GM10847 (cell line): ENCODE data around the gene EFNB3.

Source experiments
- POLR2A ChIP-seq: IDR thresholded peaks from 2 replicates; pipeline ENCODE4 v1.6.1; 2011; ENCODE audit not compliant: insufficient read length; ENCODE audit errors: extremely low read depth

The EFNB3 gene

DNA sequence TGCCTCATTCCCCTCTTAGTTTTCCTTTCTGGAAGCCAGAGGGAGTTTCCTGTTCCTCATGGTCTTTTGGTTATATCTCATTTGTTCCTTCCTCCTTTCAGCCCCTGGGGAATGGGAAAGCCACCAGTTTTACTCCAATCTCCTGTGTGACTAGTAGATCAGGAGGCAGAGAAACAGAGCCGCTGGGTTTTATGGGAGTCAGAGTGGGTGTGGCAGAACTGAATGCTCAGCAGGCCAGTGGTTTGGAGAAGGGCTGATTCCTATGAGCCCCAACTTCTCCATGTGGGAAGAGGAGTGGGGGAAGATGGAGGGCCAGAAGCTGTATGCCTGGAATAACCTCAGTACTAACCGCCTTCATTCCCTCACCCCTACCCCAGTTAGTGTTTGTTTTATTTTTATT, 16.6 kb downstream of the EFNB3 start:
- TF ChIP-seq POLR2A = no peak

DNA sequence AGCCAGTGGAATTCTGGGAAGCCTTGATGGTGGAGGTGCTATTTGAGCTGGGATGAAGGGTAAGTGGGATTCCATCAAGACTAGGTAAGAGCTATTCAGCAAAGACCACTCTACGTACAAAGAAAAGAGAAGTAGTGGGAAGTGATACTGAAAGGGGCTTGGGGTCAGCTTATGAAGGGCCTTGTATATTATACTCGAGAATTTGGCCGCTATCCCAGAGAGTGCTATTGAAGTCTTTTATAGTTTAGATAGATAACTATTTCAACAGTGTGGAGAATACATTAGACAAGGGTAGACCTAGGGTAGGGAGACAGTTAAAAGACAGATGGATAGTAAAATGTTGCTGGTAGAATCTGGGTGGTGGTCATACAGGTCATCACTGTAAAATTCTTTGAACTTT, 22.9 kb downstream of the EFNB3 start:
- no peak for TF ChIP-seq POLR2A

DNA sequence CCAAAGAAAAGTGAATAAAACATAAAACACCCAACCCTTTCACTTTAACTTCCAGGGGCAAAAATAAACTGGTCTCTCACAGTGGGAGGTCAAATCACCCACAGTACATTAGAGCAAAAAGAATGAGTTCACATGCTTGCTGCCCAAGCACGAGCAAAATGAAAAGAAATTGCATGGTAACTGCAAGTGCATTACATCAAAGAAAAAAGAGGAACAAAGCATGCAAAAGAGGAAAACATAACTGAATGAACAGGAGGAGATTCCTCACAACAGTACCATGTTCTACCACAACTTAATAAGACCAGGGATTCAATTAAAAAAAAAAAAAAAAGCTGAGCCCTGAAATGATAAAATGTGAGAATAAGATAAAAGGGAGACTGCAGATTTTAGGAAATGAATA, 24.8 kb downstream of the EFNB3 start:
- TF ChIP-seq POLR2A = no peak

DNA sequence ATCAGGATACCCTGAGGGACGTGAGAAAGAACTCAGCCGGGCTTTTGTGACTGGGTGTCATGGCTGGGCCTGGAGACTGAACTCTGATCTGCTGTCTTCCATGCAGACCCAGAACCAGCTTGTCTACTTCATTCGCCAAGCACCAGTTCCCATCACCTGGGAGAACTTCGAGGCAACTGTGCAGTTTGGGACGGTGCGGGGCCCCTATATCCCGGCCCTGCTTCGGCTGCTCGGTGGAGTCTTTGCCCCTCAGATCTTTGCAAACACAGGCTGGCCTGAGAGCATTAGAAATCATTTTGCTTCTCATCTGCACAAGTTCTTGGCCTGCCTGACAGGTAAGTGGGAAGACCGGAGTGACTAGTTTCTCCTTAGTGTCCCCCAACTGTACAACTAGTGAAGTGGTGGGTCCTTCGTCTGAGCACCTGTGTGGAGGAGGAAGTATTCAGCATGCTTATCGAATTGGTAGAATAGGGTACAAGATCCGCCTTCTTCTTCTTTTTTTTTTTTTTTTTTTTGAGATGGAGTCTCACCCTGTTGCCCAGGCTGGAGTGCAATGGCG, 28.1 kb downstream of the EFNB3 start:
- TF ChIP-seq POLR2A = no peak

DNA sequence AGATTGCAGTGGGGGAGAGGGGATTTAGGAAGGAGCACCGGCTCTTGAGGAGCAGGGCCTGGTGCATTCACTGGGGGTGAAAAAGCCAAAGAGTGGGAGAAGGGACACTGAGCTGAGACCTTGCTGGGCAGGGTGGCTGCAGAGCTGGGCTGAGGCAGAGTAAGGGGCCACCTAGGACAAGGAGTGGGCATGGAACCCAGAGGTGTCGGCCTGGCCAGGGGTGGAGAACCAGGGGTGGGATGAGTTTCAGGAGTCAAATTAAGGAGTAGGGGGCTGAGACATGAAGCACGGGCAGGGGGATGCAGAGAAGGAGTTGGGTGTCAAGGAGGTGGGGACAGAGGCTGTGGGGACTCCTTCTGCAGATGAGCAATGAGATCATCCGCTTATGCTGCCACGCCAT, 32.6 kb downstream of the EFNB3 start:
- no peak for TF ChIP-seq POLR2A

DNA sequence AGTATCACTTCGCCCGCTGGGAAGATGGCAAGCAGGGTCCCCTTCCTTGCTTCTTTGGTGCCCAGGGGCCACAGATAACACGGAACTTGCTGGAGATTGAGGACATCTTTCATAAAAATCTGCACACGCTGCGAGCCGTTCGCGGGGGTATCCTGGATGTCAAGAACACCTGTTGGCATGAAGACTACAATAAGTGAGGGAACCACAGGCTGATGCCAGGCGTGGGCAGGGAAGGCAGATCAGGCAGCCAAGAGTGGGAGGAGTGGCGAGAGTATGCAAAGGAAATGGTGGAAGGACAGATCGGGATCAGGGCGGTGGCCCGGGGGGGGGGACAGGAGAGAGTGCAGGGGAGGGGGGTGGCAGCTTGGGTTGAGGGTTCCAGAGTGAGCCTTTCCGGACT, 34.7 kb downstream of the EFNB3 start:
- no peak for TF ChIP-seq POLR2A

DNA sequence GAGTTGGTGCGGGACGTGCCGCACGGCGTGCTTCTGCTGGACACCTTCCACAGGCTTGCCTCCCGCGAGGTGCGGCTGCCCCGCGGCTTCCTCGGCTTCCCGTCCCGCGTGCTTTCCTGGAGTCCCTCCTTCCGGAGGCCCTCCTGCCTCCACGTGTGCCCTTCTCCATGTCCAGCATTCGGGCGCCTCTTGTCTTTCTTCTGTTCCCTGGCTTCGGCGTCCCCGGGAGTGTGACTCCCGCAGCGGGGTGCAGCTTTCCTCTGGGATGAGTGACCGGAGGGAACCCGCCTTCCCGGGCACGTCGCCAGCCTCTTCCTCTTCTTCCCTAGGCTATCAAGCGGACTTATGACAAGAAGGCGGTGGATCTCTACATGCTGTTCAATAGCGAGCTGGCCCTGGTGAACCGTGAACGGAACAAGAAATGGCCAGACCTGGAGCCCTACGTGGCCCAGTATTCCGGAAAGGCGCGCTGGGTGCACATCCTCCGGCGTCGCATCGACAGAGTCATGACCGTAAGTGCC, 35.5 kb downstream of the EFNB3 start:
- TF ChIP-seq POLR2A = no peak

DNA sequence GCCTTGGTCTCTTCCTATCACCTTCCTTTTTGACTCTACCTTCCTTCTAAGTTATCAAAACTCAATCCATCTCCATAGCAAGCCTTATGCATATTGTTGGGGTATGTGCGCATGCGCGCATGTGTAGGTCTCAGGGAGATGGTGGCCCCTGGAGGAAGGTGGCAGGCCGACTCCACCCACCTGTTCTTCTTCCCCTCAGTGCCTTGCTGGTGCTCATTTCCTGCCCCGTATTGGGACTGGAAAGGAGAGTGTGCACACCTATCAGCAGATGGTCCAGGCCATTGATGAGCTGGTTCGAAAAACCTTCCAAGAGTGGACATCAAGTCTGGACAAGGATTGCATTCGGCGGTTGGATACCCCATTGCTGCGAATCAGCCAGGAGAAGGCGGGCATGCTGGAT, 37.7 kb downstream of the EFNB3 start:
- no peak for TF ChIP-seq POLR2A

DNA sequence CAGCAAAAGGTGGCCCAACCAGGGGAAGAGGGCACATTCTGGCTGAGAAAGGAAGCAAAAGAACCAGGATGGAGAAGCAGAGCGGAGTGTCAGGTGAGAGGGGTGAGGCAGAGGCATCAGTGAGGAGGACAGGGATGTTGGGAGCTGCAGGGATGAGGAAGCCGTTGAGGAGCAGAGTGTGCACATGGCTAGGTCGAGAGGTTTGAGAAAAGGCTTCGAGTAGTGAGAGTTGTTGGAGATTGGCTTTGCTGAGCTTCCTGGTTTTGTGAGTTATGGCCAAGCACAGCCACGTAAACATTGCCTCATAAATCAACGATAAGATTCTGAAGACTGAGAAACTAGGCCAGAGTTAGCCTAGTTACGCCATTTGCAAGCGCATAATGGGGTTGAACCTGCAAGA, 39.4 kb downstream of the EFNB3 start:
- no peak for TF ChIP-seq POLR2A

DNA sequence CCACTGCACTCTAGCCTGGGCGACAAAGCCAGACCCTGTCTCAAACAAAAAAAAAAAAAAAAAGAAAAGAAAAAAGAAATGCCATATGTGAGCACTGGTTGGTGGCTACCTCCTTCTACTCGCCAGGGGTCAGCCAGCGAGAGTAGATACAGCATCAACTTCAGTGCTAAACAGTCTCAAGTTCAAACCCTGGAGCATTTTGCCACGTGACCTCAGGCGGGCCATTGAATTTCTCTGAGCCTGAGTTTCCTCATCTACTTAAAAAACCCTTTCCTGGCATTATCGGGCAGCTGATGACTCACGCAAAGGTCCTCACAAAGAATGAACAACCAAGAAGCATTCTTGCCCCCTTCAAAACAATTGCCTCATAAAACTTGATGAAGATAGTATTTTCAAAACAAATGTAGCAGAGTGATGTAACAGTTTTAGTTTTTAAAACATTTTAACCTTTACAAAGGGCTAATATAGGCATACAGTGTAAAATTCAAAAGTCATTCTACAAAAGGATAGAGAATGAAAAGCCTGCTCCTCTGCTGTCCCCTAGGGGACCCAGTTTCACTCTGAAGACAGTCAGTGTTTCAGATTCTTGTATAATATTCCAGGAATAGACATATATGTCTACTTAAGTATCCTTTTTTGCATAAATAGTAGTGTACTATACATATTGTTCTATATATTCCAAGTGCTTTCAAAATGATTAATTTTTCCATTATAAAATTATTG, 40.9 kb downstream of the EFNB3 start:
- TF ChIP-seq POLR2A = no peak

DNA sequence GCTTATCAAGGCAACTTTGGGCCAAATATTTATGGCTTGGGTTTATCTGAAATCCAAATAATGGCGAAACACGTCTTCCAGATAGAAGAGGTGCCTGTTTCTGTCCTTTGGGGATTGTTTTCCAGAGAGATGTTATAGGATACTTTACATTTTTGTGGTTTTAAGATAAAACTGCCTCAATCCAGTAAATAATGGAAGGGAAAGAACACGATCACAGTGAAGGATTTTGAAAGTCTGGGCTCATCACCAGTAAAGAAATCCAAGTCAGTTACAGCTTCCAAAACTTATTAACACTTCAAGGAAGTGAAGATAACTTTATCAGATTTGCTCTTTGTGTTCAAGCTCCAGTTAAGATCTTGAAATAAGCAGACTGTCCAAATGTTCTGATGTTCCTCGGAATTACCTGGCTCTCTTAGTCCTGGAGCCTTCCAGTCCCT, 42.7 kb downstream of the EFNB3 start:
- TF ChIP-seq POLR2A = no peak

DNA sequence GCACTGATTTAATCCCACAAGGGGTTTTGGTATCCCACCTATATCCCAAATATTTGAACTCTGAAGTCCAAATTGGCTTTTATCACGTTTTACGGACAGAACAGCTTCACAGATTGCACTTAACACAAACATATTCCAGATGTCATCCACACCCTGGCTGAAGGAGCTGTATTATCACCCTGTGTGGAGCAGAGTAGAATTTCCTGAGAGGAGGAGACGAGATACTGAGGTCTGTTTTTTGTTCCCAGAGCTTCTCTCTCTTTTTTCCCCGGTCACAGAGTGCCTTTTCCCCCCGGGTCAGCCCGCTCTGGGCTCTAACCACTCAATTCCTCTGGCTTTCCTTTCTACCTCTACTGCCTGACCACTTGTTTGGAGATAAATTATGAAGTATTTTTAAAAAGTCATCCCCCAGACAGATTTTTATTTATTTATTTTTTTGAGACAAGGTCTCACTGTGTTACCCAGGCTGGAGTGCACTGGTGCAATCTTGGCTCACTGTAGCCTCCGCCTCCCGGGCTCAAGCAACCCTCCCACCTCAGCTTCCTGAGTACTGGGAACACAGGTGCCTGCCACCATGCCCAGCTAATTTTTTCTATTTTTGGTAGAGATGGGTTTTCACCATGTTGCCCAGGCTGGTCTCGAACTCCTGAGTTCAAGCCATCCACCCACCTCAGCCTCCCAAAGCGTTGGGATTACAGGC, 43.2 kb downstream of the EFNB3 start:
- TF ChIP-seq POLR2A = no peak

DNA sequence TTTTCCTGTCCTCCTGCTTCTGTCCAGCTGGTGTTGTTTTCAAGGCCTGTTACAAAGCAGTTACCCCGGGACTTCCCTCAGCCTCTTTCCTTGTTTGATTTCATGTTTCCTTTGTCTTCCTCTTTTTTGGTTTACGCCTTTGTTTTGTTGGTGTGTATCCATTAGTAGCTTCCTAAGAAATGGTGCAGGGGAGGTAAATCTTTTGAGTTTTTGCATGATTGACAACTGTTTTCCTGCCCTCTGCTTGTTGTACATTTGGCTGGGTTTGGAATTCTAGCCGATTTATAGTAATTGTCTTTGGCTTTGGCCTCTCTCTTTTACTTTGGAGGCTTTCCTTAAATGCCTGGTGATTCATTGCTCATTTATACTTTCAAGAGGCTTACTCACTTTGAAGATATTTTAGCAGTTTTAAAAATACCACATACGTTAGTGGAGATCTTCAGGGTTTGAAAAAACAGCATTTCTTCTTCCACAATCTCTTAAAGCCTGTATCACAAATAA, 45.4 kb downstream of the EFNB3 start:
- TF ChIP-seq POLR2A = no peak

DNA sequence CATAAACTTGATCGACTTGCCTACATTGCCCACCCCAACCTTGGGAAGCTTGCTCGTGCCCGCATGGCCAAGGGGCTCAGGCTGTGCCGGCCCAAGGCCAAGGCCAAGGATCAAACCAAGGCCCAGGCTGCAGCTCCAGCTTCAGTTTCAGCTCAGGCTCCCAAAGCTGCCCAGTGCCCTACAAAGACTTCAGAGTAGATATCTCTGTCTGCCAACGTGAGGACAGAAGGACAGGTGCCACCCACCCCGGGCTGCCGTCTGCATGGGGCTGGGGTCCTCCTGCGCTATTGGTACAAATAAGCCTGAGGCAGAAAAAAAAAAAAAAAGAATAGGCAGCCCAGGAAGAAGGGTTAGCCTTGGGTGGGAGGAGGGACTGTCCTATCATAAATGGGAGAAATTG, 49.7 kb downstream of the EFNB3 start:
- TF ChIP-seq POLR2A = no peak

DNA sequence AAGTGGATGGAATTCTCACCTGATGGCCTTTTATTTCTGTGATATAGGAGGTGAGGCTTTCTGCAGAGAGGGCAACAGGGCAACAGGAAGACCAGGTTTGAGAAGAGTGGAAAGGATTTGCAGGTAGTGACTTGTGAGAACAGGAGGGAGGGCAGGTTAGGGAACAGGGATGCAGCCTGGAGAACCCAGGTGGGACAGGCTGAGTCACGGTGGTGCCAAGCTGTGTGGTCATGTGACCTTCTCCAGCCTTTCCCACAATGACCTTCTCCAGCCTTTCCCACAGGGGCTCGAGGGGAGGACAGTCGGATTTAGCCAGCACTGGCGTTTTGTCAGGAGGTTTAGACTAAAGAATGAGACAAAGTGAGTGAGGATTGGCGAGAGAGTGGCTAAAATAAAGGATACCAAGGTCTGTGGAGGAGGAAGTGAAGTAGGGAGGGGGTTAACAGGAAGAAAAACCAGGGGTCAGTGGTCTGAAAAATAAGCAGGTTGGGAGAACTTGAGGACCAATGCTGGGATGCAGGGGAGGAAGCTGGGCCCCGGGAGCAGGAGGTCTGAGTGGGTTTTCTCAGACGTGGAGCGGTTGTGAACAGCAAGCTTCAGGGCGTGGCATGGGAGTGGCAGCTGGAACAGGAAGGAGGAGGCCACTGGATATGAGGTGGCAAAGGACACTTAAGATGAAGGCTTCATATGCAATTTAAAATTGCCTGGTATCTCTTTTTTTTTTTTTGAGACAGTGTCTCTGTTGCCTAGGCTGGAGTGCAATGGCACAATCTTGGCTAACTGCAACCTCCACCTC, 50.3 kb downstream of the EFNB3 start:
- TF ChIP-seq POLR2A = no peak
